ENCODE measurements around the gene CHCHD4.

DNA sequence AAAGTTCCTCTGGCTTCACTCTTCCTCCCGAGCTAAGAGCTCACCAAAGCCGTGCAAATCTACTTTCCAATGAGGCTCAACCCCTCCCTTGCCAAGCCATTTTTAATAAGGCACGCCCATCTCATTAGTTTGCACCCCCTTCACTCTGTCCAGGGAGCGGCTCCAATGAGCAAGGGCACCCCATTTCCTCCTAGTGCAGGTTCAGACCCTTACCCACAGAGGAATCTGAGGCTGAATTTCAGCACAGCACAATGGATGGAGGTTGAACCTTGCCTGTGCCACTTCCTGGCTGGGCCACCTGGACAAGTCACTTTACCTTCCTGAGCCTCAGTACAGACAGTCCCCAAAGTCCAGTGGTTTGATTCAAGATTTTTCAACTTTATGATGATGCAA is 28.3 kb upstream of the CHCHD4 start:
- TF ChIP-seq POLR2A (IDR thresholded peaks at IDR 0.05) (no peak), CTCF (IDR thresholded peaks at IDR 0.05) (no peak)
